Calu3 (cell line): ENCODE results near the gene CD163. TPM values are rescaled to one million over a fixed set of nuclear protein-coding genes. Genes with fewer than 3 reads are reported as not detected.
"Not testable (repeated sequence)": the region's sequence is repeated elsewhere in the genome, so short reads cannot be mapped to it uniquely, and the experiment has no call there.

Experiments used
- BruUV-seq: library from RNA; stranded (reverse); fragments of 400-500 nt; replicated peaks from 2 replicates; lab custom pipeline; 2021; lab: Mats Ljungman, UMichigan
- CTCF ChIA-PET: fragments of 300-600 bp; sonication (Branson Sonifier 250); formaldehyde crosslinking; loops from one replicate; lab custom pipeline; 2022; ENCODE audit warnings: antibody characterized with exemption; lab: Charles Lee
- DNase-seq: peaks from one replicate; pipeline ENCODE4 v3.0.0; 2022
- H3K27ac Mint-ChIP-seq: one replicate; pipeline ENCODE4 v1.8.0; 2022; ENCODE audit warnings: mixed read lengths; ENCODE audit not compliant: unreplicated experiment
- H3K27me3 Mint-ChIP-seq: one replicate; pipeline ENCODE4 v1.8.0; 2022; ENCODE audit warnings: mixed read lengths; ENCODE audit not compliant: unreplicated experiment
- H3K36me3 Mint-ChIP-seq: one replicate; pipeline ENCODE4 v1.8.0; 2022; ENCODE audit warnings: mild to moderate bottlenecking, moderate library complexity, mixed read lengths; ENCODE audit not compliant: insufficient read depth, unreplicated experiment
- H3K4me1 Mint-ChIP-seq: one replicate; pipeline ENCODE4 v1.8.0; 2022; ENCODE audit warnings: mild to moderate bottlenecking, low read depth, mixed read lengths; ENCODE audit not compliant: unreplicated experiment
- H3K4me3 Mint-ChIP-seq: one replicate; pipeline ENCODE4 v1.8.0; 2022; ENCODE audit warnings: mild to moderate bottlenecking, low read depth, moderate library complexity, mixed read lengths; ENCODE audit not compliant: unreplicated experiment
- H3K9me3 Mint-ChIP-seq: one replicate; pipeline ENCODE4 v1.8.0; 2022; ENCODE audit warnings: low read depth, mixed read lengths; ENCODE audit not compliant: unreplicated experiment
- intact Hi-C: fragments of 100-400 bp; cut with micrococcal nuclease; formaldehyde crosslinking; loops from one replicate; pipeline ENCODE4 v1.10.0; 2022; ENCODE audit not compliant: unreplicated experiment
- total RNA-seq: library from RNA; stranded (reverse); gene quantifications from 2 replicates; pipeline ENCODE4 v1.2.3, GENCODE V29; 2022
- TF ChIP-seq, protein P1 (sequence below): fragments of 200-600 bp; IDR thresholded peaks from one replicate; pipeline ENCODE4 v1.8.0; 2022; ENCODE audit warnings: antibody characterized with exemption; ENCODE audit not compliant: unreplicated experiment

The CD163 gene
- total RNA-seq, 1 experiment from 2014 or later: not detected

DNA sequence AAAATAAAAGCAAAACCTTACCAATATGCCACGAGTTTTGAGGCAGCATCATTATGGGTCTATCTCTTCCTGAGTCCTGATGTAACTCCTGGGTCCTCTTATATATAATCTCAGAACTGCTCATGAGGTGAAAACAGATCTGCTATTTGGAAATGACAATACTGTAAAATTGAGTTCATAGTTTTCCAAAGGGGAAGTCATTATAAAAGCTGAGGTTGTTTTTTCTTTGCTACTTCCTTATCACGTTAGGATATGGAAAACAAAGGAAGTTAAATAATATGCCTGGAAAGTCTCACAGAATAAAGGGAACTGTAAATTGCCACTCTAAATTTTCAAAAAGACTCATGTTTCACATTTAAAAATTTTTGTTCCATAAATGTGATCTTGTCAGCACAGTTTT is 59.5 kb downstream of the CD163 start, which contains the start of gene CD163L1:
TSS of gene CD163L1 (minus strand) at position 78 of the 400 bp plus-strand sequence. CDS start at position 52, 26 bp downstream.
- intact Hi-C loops: no loop called here
- Mint-ChIP-seq H3K36me3 (no peaks in the 10 kb centered on the region), H3K27ac (no peak within 1 kb of the TSS), H3K4me3 (no peak within 1 kb of the TSS), H3K4me1 (no peaks in the 10 kb centered on the region), H3K27me3 (no peaks in the 10 kb centered on the region), H3K9me3 (no peaks in the 10 kb centered on the region)
- CTCF ChIA-PET: interaction anchor here (1.9 kb wide), 1 partner anchor 197 kb away, joined by 3 read pairs; no protein-coding TSS in a partner anchor
- BruUV-seq: no TSS peak
- no peak for DNase-seq
- TF ChIP-seq, protein P1, sequence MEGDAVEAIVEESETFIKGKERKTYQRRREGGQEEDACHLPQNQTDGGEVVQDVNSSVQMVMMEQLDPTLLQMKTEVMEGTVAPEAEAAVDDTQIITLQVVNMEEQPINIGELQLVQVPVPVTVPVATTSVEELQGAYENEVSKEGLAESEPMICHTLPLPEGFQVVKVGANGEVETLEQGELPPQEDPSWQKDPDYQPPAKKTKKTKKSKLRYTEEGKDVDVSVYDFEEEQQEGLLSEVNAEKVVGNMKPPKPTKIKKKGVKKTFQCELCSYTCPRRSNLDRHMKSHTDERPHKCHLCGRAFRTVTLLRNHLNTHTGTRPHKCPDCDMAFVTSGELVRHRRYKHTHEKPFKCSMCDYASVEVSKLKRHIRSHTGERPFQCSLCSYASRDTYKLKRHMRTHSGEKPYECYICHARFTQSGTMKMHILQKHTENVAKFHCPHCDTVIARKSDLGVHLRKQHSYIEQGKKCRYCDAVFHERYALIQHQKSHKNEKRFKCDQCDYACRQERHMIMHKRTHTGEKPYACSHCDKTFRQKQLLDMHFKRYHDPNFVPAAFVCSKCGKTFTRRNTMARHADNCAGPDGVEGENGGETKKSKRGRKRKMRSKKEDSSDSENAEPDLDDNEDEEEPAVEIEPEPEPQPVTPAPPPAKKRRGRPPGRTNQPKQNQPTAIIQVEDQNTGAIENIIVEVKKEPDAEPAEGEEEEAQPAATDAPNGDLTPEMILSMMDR: no peak

DNA sequence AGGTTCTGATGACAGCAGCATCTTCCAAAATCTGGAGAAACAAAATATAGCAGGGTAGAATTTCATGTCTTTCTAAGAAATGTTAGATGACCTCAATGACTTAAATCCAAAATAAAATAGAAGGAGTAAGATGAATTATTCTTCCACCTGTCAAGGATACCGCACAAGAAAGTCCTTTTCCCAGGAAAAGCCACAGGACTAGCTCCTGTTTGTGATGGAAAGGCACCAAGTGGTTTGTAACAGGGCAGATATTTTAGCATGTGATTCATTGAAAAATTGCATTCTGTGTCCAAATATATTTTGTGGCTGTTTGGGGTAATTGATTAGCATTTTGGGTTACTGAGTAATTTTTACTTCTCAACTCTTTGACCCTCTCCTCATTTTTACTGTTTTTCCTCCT is 62.4 kb downstream of the CD163 start:
- no peaks in the 10 kb centered on the region for H3K27me3 Mint-ChIP-seq
- CTCF ChIA-PET: no interaction called here
- TF ChIP-seq, protein P1: no peak
- no peaks in the 10 kb centered on the region for H3K36me3 Mint-ChIP-seq
- no peak overlapping the region for H3K4me3 Mint-ChIP-seq
- H3K4me1 Mint-ChIP-seq: no peaks in the 10 kb centered on the region
- no peak for DNase-seq
- intact Hi-C loops: no loop called here
- H3K27ac Mint-ChIP-seq: no peak overlapping the region
- H3K9me3 Mint-ChIP-seq: no peaks in the 10 kb centered on the region
- BruUV-seq: no TSS peak

DNA sequence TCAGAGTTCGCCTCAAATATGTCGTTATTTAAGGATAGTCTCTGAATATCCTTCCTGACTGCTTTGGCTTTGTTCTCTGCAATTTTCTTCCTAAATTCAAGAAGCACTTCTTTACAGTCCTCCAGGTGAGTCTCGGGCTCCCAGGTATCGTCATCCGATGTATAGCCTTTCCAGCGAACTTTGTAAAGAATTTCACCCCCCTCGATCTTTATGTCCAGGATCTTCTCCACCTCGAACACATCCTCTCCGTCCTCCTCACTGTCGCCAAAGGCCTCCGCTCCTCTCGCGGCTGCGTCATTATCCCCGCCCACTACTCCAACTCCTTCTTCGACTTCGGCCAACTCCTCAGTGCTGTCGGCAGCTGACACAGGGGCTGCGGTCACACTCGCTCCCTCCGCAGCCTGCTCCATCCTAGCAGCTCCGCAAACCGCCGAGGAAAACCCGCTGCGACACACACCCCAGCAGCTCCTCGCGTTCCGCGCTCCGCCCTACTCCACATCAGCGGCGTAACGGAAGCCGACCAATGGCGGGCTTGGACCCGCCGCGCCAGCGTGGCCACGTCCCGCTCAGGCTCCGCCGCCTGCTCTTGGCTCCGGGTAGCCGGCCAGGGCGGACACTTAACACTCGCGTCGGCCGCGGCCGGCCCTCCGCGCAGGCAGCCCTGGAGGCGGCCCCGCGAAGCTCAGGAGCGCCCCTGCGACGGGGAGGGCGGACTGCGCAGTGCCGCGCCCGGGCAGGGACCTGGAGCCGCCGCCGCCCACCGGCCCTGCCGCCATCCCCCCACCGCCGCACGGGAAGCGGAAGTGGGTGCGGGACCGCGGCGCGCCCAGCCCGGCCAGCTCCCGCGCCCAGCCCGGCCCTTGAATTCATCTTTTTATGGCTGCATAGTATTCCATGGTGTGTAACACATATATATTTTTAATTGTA is 63.7 kb downstream of the CD163 start:
- Mint-ChIP-seq H3K4me3 (no peak overlapping the region), H3K27me3 (no peaks in the 10 kb centered on the region), H3K27ac (no peak overlapping the region), H3K36me3 (no peaks in the 10 kb centered on the region), H3K4me1 (no peaks in the 10 kb centered on the region), H3K9me3 (no peaks in the 10 kb centered on the region)
- TF ChIP-seq, protein P1: no peak
- BruUV-seq: no TSS peak
- CTCF ChIA-PET: no interaction called here
- intact Hi-C loops: no loop called here
- no peak for DNase-seq

DNA sequence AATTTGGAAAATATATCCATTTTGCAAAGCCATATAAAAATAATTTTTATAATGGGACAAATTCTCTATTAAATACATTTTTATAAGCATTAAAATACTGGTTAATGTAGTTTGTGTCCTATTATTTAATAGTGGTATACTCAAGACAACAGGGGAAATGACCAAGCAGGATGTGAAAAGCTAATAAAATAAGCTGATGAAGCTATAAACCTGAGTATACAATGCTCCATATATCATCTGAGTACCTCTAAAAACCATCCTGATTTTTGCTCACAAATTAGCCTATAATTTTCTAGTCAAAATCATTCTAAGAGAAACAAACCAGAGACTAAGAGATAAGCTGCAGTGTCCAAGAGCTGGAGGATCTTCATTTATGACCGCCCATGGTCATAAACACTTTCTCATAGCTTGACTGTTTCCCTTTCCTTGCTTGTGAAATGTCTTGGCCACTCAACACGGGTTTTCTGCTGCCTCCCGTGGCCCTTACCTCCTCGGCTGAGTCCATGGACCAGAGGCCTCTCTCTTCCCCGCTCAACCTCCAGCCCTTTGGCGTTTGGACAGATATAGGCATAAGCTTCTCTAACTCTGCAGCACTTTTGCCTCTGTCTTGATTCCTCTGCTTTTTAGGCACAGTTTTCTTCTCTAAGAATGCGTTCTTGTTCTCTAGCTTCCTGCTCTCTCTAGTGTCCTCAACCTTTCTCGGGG is 65.1 kb downstream of the CD163 start:
- intact Hi-C loops, CTCF ChIA-PET, DNase-seq, H3K4me1 Mint-ChIP-seq, H3K9me3 Mint-ChIP-seq, H3K4me3 Mint-ChIP-seq, H3K36me3 Mint-ChIP-seq, BruUV-seq, H3K27ac Mint-ChIP-seq, H3K27me3 Mint-ChIP-seq: not testable (repeated sequence)

DNA sequence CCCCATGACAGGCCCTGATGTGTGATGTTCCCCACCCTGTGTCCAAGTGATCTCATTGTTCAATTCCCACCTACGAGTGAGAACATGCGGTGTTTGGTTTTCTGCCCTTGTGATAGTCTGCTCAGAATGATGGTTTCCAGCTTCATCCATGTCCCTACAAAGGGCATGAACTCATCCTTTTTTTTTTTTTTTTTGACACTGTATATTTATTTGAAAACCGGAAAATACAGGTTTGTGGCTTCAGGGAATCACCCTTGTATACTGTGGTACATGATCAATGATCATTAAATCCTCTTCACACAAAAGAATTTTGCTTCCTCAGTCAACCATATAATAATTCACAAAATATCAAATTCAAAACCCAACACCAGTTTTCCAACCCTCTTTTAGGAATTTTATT is 66.1 kb downstream of the CD163 start:
- CTCF ChIA-PET, H3K4me3 Mint-ChIP-seq, H3K9me3 Mint-ChIP-seq, H3K36me3 Mint-ChIP-seq, intact Hi-C loops, DNase-seq, H3K27ac Mint-ChIP-seq, BruUV-seq, H3K4me1 Mint-ChIP-seq, H3K27me3 Mint-ChIP-seq: not testable (repeated sequence)
